ENCODE data around the gene HSPB6.

DNA sequence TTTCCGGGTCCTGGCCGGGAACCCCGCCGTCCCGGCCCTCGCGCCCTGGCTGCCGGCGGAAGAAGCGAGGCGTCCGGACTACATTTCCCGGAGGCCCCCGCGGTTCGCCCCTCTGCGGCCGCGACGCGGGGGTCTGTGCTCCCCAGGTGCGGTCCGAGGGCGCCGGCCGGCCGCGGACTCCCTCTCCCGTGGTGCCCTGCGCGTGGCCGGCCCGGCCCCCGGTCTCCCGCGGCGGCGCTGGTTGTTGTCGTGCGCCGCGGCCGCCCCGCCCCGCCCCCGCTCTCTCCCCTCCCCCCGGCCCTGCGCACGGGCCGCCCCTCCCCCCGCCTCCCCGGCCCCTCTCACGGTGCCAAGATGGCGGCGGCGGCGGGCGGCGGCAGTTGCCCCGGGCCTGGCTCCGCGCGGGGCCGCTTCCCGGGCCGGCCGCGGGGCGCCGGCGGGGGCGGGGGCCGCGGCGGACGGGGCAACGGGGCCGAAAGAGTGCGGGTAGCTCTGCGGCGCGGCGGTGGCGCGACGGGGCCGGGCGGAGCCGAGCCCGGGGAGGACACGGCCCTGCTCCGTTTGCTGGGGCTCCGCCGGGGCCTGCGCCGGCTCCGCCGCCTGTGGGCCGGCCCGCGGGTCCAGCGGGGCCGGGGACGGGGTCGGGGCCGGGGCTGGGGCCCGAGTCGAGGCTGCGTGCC is 39.0 kb downstream of the HSPB6 start, which contains the start of gene KMT2B:
- TF ChIP-seq ELF1 (IDR thresholded peaks at IDR 0.05; ENCODE audit: borderline replicate concordance, low read depth) (no peak), EGR1 (IDR thresholded peaks at IDR 0.05; ENCODE audit: low read depth) (no peak), SP1 (IDR thresholded peaks at IDR 0.05; ENCODE audit: low read depth) (no peak)
- TF ChIP-seq, protein P1, sequence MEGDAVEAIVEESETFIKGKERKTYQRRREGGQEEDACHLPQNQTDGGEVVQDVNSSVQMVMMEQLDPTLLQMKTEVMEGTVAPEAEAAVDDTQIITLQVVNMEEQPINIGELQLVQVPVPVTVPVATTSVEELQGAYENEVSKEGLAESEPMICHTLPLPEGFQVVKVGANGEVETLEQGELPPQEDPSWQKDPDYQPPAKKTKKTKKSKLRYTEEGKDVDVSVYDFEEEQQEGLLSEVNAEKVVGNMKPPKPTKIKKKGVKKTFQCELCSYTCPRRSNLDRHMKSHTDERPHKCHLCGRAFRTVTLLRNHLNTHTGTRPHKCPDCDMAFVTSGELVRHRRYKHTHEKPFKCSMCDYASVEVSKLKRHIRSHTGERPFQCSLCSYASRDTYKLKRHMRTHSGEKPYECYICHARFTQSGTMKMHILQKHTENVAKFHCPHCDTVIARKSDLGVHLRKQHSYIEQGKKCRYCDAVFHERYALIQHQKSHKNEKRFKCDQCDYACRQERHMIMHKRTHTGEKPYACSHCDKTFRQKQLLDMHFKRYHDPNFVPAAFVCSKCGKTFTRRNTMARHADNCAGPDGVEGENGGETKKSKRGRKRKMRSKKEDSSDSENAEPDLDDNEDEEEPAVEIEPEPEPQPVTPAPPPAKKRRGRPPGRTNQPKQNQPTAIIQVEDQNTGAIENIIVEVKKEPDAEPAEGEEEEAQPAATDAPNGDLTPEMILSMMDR (IDR thresholded peaks at IDR 0.05 in 2 of 3, conservative IDR thresholded peaks at IDR 0.05 in 1 of 3; ENCODE audit: borderline replicate concordance in 1 of 3, insufficient read depth in 1 of 3, low read depth in 2 of 3, low read length in 2 of 3) = no peak
- TF ChIP-seq, protein P2, sequence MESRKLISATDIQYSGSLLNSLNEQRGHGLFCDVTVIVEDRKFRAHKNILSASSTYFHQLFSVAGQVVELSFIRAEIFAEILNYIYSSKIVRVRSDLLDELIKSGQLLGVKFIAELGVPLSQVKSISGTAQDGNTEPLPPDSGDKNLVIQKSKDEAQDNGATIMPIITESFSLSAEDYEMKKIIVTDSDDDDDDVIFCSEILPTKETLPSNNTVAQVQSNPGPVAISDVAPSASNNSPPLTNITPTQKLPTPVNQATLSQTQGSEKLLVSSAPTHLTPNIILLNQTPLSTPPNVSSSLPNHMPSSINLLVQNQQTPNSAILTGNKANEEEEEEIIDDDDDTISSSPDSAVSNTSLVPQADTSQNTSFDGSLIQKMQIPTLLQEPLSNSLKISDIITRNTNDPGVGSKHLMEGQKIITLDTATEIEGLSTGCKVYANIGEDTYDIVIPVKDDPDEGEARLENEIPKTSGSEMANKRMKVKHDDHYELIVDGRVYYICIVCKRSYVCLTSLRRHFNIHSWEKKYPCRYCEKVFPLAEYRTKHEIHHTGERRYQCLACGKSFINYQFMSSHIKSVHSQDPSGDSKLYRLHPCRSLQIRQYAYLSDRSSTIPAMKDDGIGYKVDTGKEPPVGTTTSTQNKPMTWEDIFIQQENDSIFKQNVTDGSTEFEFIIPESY (IDR thresholded peaks at IDR 0.05; ENCODE audit: extremely low read depth, insufficient replicate concordance, low read length) = no peak
